22Rv1 (cell line): ENCODE results near the gene ZSCAN16.

Experiments
- ZFX ChIP-seq: fragments of 450-650 bp; IDR thresholded peaks from 2 replicates; pipeline ENCODE4 v1.6.1; 2017; ENCODE audit warnings: antibody characterized with exemption, borderline replicate concordance
- TF ChIP-seq, protein P1 (sequence below): fragments of 450-650 bp; IDR thresholded peaks from 2 replicates; pipeline ENCODE4 v1.5.1; 2017; ENCODE audit warnings: mild to moderate bottlenecking

DNA sequence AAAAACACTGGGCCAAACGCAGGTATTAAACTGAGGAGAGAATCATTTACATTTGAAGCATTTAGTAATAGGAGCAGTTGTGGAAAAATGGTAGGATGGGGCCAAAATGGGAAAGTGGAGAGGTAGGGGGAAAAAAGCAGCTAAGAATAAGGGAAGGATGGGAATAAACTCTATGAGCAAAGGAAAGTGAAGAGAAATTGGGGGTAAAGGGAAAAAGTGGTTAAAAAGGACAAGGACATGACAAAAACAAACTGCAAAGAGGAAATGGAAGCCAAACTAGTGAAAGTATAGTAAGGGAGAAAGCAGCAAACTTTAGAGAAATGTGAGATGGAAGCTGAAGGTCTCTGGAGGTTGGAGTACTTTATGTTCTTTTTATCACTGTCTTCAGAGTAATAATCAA is 6.2 kb upstream of the ZSCAN16 start:
- TF ChIP-seq, protein P1, sequence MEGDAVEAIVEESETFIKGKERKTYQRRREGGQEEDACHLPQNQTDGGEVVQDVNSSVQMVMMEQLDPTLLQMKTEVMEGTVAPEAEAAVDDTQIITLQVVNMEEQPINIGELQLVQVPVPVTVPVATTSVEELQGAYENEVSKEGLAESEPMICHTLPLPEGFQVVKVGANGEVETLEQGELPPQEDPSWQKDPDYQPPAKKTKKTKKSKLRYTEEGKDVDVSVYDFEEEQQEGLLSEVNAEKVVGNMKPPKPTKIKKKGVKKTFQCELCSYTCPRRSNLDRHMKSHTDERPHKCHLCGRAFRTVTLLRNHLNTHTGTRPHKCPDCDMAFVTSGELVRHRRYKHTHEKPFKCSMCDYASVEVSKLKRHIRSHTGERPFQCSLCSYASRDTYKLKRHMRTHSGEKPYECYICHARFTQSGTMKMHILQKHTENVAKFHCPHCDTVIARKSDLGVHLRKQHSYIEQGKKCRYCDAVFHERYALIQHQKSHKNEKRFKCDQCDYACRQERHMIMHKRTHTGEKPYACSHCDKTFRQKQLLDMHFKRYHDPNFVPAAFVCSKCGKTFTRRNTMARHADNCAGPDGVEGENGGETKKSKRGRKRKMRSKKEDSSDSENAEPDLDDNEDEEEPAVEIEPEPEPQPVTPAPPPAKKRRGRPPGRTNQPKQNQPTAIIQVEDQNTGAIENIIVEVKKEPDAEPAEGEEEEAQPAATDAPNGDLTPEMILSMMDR, result no peak
- TF ChIP-seq ZFX, result no peak
